NCI-H460 (cell line): ENCODE measurements around the gene OMG. TPM values are rescaled to one million over a fixed set of nuclear protein-coding genes. Genes with fewer than 3 reads are reported as not detected.
"Not testable (repeated sequence)": the region's sequence is repeated elsewhere in the genome, so short reads cannot be mapped to it uniquely, and the experiment has no call there.

ENCODE experiments used
- DNase-seq: peaks from one replicate; pipeline ENCODE4 v3.0.0-alpha.2; 2016; ENCODE audit warnings: low read depth; ENCODE audit errors: extremely low read depth
- total RNA-seq: library from RNA; depleted of rRNA; stranded (reverse); fragments of >200 nt; shearing (Covaris generic); gene quantifications from 2 replicates; pipeline ENCODE4 v1.2.3, GENCODE V29; 2014

The OMG gene
- total RNA-seq, 1 experiment from 2014 or later = not detected

DNA sequence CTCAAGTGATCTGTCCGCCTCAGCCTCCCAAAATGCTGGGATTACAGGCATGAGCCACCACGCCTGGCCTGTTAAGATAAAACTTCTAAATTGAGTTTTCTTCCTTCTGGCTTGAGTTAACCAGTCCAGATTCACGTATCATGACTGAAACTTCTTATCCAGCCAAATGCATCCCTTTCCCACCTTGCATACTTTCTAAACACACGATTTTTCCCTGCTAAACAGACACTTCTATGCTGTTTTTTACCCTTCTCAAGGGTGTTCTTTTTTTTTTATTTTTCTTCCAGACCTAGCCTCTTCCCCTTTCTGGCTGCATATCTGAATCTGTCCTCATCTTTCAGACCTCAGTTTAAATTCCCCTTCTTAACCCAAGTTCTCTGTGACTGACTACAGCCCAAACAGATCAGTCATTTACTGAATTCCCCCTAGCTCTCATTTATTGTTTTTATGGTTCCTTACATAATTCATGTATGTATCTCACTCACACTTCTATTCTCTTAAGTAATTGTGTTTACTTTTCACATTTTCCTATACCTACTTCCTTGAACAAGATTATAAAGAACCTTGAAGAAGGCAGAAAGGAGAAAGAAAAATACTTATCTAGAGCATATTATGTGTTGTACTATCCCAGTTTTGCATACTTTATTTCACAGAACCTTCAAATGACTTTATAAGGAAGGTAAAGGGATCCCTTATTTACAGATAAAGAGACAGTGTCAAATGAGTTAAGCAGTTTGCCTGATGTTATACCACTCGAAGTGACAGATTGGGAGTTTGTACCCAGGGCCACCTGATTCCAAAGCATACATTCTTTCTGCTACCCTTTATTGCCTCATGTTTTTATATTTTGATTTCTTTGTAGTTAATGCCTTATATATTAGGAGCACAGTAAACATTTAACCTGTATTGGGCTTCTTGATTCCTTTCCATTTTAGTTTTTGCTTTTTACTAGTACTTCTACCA lies 11.6 kb upstream of the OMG start:
- no peak for DNase-seq

- DNase-seq = no peak
Observed at GRCh38 chr17:31307640-31308039, 10.6 kb upstream of the OMG start.

DNA sequence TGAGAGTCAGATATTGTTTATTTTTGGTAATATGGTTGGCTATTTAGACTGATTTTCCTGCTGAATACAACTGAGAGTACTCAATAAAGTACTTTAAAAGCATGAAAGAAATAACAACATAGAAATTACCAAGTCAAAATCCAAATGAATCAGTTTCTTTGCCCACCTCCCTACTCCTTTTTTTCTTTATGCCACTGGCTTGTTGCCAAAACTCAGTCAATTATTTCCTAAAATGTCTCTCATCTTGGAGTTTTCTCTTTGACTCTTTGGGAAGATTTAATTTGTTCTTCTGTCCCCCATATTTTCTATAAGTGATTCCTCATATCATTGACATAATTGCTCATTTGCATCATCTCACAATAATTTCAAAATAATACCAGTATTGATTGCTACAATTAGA lies 2.6 kb upstream of the OMG start:
- no peak for DNase-seq

- DNase-seq = no peak
Observed at GRCh38 chr17:31296142-31296541, 897 bp downstream of the OMG start.

GRCh38 chr17:31295489-31295871 lies 1.6 kb downstream of the OMG start:
- DNase-seq = no peak

DNA sequence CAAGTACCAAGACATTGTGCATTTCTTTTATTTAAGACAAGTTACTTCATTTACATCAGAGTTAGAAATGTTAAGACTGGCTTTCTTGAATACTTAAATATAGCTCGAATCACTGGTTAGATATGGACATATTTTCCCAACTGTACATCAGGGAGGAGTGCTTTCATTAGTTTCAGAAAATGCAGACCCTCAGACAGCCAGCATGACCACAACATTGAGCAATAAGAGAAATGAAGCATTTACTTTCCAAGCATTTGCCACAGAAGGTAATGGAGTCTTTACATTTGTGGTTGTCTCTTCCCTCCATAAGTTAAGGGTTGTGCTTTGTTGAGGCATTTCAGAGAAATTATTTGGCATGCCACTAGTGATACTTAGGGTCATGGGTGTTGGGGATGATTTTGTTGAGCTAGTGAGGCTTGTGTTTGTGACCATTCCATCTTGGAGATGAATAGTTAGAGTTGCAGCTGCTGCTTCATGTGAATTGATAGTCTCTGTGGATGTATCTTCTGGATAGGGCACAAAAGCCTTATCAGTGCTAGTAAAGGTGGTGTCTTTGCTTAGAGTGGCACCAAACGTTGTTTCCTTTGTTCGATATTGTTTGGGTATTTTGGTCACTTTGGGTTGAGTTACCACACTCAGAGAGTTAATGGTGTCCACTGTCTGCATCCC lies 2.1 kb downstream of the OMG start:
- no peak for DNase-seq

- no peak for DNase-seq
Observed at GRCh38 chr17:31294231-31294630, 2.8 kb downstream of the OMG start.

DNA sequence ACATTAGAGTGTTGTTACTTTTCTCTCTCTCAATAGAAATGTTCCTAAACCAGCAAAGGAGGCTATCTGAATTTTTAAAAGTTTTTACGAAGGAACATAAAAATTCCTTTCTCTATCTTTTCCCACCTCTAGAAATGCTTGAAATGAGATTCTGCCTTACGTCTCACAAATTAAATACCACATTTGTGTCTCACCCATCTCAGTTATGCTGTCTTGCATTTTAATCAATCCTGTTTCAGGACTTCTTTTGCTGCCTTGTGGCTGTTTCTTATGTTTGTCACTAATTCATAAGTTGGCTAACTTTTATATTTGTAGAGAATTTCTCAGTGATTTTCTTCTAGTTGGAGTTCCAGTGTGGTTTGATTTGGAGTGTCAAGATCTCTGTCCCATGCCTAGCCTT lies 3.5 kb downstream of the OMG start:
- DNase-seq = no peak

- no peak for DNase-seq
Observed at GRCh38 chr17:31291820-31292219, 5.2 kb downstream of the OMG start.

GRCh38 chr17:31289790-31290189 lies 7.2 kb downstream of the OMG start:
- DNase-seq = no peak

GRCh38 chr17:31287932-31288331 lies 9.1 kb downstream of the OMG start:
- not testable (repeated sequence) for DNase-seq

DNA sequence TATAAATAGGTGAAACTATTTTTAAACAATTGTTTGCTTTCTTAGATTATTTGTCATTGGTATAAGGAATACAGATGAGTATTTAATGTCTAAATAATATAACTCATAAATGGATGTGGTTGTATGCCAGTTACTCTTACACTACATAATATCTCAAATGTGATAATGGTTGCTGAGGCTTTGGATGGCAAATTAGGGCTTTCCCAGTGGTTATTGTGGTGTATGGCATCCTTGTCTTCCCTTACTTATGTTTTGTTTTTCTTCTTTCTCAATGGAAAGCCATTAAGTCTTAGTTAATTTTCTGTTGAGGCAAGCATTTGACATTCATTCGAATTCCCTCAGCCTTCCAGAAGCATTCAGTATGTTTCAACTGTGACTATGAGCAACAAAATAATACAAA lies 10.5 kb downstream of the OMG start:
- no peak for DNase-seq

GRCh38 chr17:31283841-31284240 lies 13.2 kb downstream of the OMG start:
- no peak for DNase-seq

GRCh38 chr17:31281061-31281460 lies 16.0 kb downstream of the OMG start:
- no peak for DNase-seq

DNA sequence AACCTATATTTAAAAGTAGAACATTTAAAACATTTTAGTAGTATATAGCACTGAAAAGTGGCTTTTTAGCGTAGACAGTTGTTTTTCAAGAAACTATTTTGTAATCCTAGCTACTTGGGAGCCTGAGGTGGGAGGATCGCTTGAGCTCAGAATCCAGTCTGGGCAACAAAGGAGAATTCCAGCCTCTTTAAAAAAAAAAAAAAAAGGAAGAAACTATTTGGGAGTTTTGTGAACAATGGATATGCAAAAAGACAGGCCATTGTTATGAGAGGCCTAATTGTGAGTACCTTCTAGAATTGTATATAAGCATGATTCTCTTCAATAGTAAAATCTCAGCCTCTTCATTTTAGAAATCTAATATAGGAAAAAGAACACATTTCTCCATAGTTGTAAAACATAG lies 17.6 kb downstream of the OMG start:
- DNase-seq = no peak

DNA sequence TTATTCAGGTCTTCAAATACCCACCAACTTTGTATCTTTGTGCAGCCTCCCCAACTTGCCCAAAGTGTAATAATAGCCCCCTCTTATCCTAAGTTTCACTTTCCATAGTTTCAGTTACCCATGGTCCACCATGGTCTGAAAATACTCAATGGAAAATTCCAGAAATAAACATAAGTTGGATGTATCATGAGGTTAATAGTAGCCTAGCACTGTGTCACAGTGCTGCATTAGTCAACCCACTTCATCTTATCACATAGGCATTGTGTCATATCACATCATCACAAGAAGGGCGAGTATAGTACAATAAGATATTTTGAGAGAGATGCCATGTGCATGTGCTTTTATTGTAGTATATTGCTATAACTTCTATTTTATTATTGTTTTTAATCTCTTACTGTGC lies 21.9 kb downstream of the OMG start:
- no peak for DNase-seq

DNA sequence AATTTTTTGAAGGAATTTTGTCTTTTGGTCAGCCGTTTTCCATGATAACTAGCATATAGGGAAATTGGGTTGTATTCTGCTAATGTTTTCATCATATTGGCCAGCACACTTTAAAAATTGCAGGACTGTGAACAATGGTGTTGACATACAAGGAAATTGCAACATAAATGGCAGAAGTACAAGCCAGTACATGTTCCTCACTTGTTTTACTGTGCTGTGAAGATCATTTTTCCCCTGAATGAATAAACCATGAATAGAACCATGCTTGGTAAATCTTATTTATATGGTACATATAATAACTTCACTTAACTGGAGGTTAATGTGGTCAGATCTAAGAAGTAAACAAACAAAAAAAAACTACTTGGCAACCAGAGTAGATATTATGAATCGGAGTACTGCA lies 22.8 kb downstream of the OMG start:
- DNase-seq = no peak

DNA sequence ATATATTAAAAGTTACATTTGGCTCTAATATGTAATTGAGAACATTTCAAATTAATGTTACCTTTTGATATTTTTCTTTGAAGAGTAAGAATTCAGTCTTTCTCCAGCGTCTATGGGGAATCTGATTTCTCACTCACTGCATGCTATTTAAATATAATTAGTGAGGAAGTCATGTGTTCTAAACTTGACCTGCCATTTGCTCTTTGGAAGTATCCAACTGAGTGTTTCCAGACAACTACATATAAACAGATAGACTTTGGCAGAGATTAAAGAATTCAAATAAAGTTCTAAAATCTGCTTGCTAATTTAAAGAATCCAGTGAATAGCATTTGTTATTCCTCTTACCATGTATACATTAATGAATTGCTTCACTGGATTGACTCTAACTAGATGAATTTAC lies 23.5 kb downstream of the OMG start:
- no peak for DNase-seq

- no peak for DNase-seq
Observed at GRCh38 chr17:31272803-31273202, 24.2 kb downstream of the OMG start.

DNA sequence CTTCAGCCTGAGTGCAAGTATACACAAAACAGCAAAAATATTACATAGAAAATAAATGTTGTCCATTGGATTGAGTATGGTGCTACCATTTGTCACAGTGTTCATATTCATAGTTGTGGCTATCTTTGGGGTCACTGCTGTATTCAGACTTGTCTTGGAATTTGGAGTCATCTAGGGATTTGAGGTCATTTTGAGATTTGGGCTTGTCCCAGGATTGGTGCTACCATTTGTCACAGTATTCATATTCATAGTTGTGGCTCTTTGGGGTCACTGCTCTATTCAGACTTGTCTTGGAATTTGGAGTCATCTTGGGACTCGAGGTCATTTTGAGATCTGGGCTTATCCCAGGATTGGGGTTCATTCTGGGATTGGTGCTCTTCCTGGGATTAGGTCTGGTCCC lies 24.8 kb downstream of the OMG start:
- no peak for DNase-seq

DNA sequence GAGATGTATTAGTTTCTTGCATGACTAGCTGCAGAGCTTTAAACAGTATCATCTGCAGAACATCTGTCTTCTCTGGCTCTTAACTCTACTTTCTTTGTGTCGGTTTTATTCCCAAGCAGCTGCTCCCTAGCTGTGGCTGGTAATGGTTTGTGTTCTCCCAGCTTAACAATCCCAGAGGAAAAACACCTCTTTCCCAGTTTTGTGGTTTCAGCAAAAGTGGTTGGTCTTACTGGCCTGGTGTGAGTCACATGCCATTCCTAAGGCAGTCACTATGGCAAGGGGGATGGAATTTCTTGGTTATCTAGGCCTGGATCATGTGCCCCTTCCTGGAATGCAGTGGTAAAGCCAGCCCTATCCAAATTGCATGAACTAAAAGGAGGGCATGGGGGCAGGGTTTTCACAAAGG lies 27.5 kb downstream of the OMG start:
- DNase-seq = no peak

- no peak for DNase-seq
Observed at GRCh38 chr17:31269036-31269577, 27.9 kb downstream of the OMG start.
